Trophoblast cell (in vitro differentiated cells and primary cell): ENCODE data around the gene LRRFIP1.
A peak's percentile ranks its signal among the peaks of the same experiment; 100 is the strongest.

Experiments used
- DNase-seq, 2 donors: peaks; one replicate each; pipeline ENCODE4 v3.0.0-alpha.2; 2016
- H2AFZ ChIP-seq: 2 replicates; pipeline ENCODE4 v1.6.1; 2013; ENCODE audit warnings: low read length, moderate library complexity, mild to moderate bottlenecking; ENCODE audit not compliant: insufficient read depth, poor library complexity
- H2AK5ac ChIP-seq: 2 replicates; pipeline ENCODE4 v1.6.1; 2013; ENCODE audit warnings: mild to moderate bottlenecking, low read length
- H2BK120ac ChIP-seq: 2 replicates; pipeline ENCODE4 v1.6.1; 2013; ENCODE audit warnings: low read length, mild to moderate bottlenecking, moderate library complexity; ENCODE audit not compliant: insufficient read depth, poor library complexity
- H2BK12ac ChIP-seq: 2 replicates; pipeline ENCODE4 v1.6.1; 2013; ENCODE audit warnings: mild to moderate bottlenecking, low read length, moderate library complexity
- H2BK5ac ChIP-seq: 2 replicates; pipeline ENCODE4 v1.6.1; 2013; ENCODE audit warnings: low read length, low read depth, moderate library complexity, mild to moderate bottlenecking; ENCODE audit not compliant: poor library complexity
- H3K14ac ChIP-seq: 2 replicates; pipeline ENCODE4 v1.6.1; 2013; ENCODE audit warnings: mild to moderate bottlenecking, low read length
- H3K18ac ChIP-seq: 2 replicates; pipeline ENCODE4 v1.6.1; 2013; ENCODE audit warnings: mild to moderate bottlenecking, low read length
- H3K23ac ChIP-seq: 2 replicates; pipeline ENCODE4 v1.6.1; 2013; ENCODE audit warnings: low read length
- H3K27ac ChIP-seq: 2 replicates; pipeline ENCODE4 v1.5.1; 2013; ENCODE audit warnings: low read depth, mild to moderate bottlenecking, inconsistent platforms, low read length, moderate library complexity
- H3K27me3 ChIP-seq: 2 replicates; pipeline ENCODE4 v1.6.1; 2013; ENCODE audit warnings: inconsistent platforms, mild to moderate bottlenecking, low read length, moderate library complexity; ENCODE audit not compliant: insufficient read depth
- H3K36me3 ChIP-seq, 2 experiments: 1 replicate in 1 of 2; 2 replicates in 1 of 2; pipeline ENCODE4 v1.6.1; 2013; ENCODE audit warnings: low read length in 2 of 2, mild to moderate bottlenecking in 2 of 2, moderate library complexity in 1 of 2; ENCODE audit not compliant: insufficient read depth in 2 of 2, control insufficient read depth in 1 of 2
- H3K4ac ChIP-seq: 2 replicates; pipeline ENCODE4 v1.6.1; 2013; ENCODE audit warnings: low read depth, mild to moderate bottlenecking, low read length, moderate library complexity
- H3K4me1 ChIP-seq, 2 experiments: 1 replicate in 1 of 2; 2 replicates in 1 of 2; pipeline ENCODE4 v1.6.1; 2013; ENCODE audit warnings: low read length in 2 of 2, mild to moderate bottlenecking in 2 of 2, moderate library complexity in 1 of 2; ENCODE audit not compliant: insufficient read depth in 2 of 2, control insufficient read depth in 1 of 2
- H3K4me2 ChIP-seq: 2 replicates; pipeline ENCODE4 v1.6.1; 2013; ENCODE audit warnings: inconsistent platforms, mild to moderate bottlenecking, low read length, moderate library complexity
- H3K4me3 ChIP-seq: 2 replicates; pipeline ENCODE4 v1.5.1; 2013; ENCODE audit warnings: mild to moderate bottlenecking, low read depth, low read length, inconsistent platforms
- H3K79me1 ChIP-seq: one replicate; pipeline ENCODE4 v1.6.1; 2013; ENCODE audit warnings: low read length
- H3K79me2 ChIP-seq: 2 replicates; pipeline ENCODE4 v1.6.1; 2013; ENCODE audit warnings: low read length, mild to moderate bottlenecking; ENCODE audit not compliant: control insufficient read depth, insufficient read depth, poor library complexity
- H3K9ac ChIP-seq: 2 replicates; pipeline ENCODE4 v1.6.1; 2013; ENCODE audit warnings: mild to moderate bottlenecking, low read length
- H3K9me3 ChIP-seq: 2 replicates; pipeline ENCODE4 v1.6.1; 2013; ENCODE audit warnings: low read depth, mild to moderate bottlenecking, control low read depth, inconsistent platforms, low read length; ENCODE audit not compliant: insufficient read depth
- H4K12ac ChIP-seq: 2 replicates; pipeline ENCODE4 v1.6.1; 2013; ENCODE audit warnings: low read depth, mild to moderate bottlenecking, low read length, moderate library complexity
- H4K8ac ChIP-seq: 2 replicates; pipeline ENCODE4 v1.6.1; 2013; ENCODE audit warnings: low read depth, mild to moderate bottlenecking, low read length, moderate library complexity
- H4K91ac ChIP-seq: one replicate; pipeline ENCODE4 v1.6.1; 2013; ENCODE audit warnings: low read depth, mild to moderate bottlenecking, low read length, moderate library complexity
- WGBS: extraction: QIAGEN DNeasy Blood & Tissue Kit; methylation state at CpG from one replicate; pipeline ENCODE4 v1.1.7; 2013; ENCODE audit warnings: missing lambda C conversion rate; ENCODE audit not compliant: insufficient read length, insufficient coverage; ENCODE audit errors: extremely low coverage; 5-methylcytosine and 5-hydroxymethylcytosine counted together

LRRFIP1 gene

GRCh38 chr2:237613679-237614078, 13.7 kb upstream of the LRRFIP1 start:
- peak overlapping the region; percentile 75 for H3K14ac ChIP-seq
- H4K8ac ChIP-seq: peak overlapping the region; percentile 30

GRCh38 chr2:237614151-237614720, 13.2 kb upstream of the LRRFIP1 start:
- Histone ChIP-seq H3K23ac (no peak overlapping the region), H2AFZ (no peak overlapping the region), H3K9me3 (no peaks in the 10 kb centered on the region), H3K4me2 (peak overlapping the region; percentile 28), H3K18ac (no peak overlapping the region), H3K4ac (no peak overlapping the region), H3K9ac (no peak overlapping the region), H3K27me3 (no peaks in the 10 kb centered on the region), H3K79me1 (peaks cover 26% of the 10 kb centered on the region), H3K4me1 (peaks cover 31 to 36% of the 10 kb centered on the region in 2 experiments), H3K36me3 (no peaks in the 10 kb centered on the region), H4K91ac (peak overlapping the region; percentile 78), H4K8ac (no peak overlapping the region), H3K79me2 (no peaks in the 10 kb centered on the region), H4K12ac (no peak overlapping the region), H2BK12ac (peak overlapping the region; percentile 78), H3K14ac (no peak overlapping the region), H3K27ac (peak overlapping the region; percentile 89), H2BK120ac (peak overlapping the region; percentile 49), H2BK5ac (peak overlapping the region; percentile 76), H2AK5ac (peak overlapping the region; percentile 44), H3K4me3 (no peak overlapping the region)
- no CpG with 5 or more reads among the region's 9 CpGs for WGBS
- peak; percentile 90 to 97 for DNase-seq

More at GRCh38 chr2:237613679-237614078, 13.7 kb upstream of the LRRFIP1 start:
- Histone ChIP-seq H2BK5ac (peak overlapping the region; percentile 97), H2BK12ac (peak overlapping the region; percentile 74), H2AK5ac (peak overlapping the region; percentile 57), H3K36me3 (no peaks in the 10 kb centered on the region), H3K23ac (no peak overlapping the region), H3K4me2 (peak overlapping the region; percentile 18), H3K18ac (peak overlapping the region; percentile 38), H3K9me3 (no peaks in the 10 kb centered on the region), H4K12ac (no peak overlapping the region), H2BK120ac (peak overlapping the region; percentile 91), H3K79me1 (peaks cover 26% of the 10 kb centered on the region), H3K79me2 (no peaks in the 10 kb centered on the region), H3K27ac (peak overlapping the region; percentile 89), H3K4me3 (no peak overlapping the region), H4K91ac (peak overlapping the region; percentile 78), H3K4ac (peak overlapping the region; percentile 37), H3K27me3 (no peaks in the 10 kb centered on the region), H3K4me1 (peaks cover 31 to 36% of the 10 kb centered on the region in 2 experiments), H2AFZ (no peak overlapping the region), H3K9ac (no peak overlapping the region)
- DNase-seq: no peak

GRCh38 chr2:237615631-237616249, 11.6 kb upstream of the LRRFIP1 start:
- Histone ChIP-seq H3K79me2 (no peaks in the 10 kb centered on the region), H4K8ac (no peak overlapping the region), H2BK120ac (peak overlapping the region; percentile 64), H3K79me1 (peaks cover 26% of the 10 kb centered on the region), H2AK5ac (no peak overlapping the region), H3K36me3 (no peaks in the 10 kb centered on the region), H3K18ac (no peak overlapping the region), H2AFZ (no peak overlapping the region), H3K4ac (no peak overlapping the region), H3K4me3 (no peak overlapping the region), H2BK5ac (no peak overlapping the region), H3K9ac (no peak overlapping the region), H3K27me3 (no peaks in the 10 kb centered on the region), H3K27ac (peak overlapping the region; percentile 89), H3K14ac (peak overlapping the region; percentile 26), H4K12ac (no peak overlapping the region), H3K4me2 (no peak overlapping the region), H2BK12ac (peak overlapping the region; percentile 65), H3K4me1 (peaks cover 31 to 36% of the 10 kb centered on the region in 2 experiments), H3K9me3 (no peaks in the 10 kb centered on the region), H3K23ac (no peak overlapping the region), H4K91ac (peak overlapping the region; percentile 46)
- no CpG with 5 or more reads among the region's 4 CpGs for WGBS
- DNase-seq: no peak

GRCh38 chr2:237616373-237616733, 11.0 kb upstream of the LRRFIP1 start:
- no peak overlapping the region for H3K4ac ChIP-seq
- no peak overlapping the region for H2AK5ac ChIP-seq
- WGBS: no CpG with 5 or more reads among the region's 3 CpGs
- H2BK5ac ChIP-seq: no peak overlapping the region
- H3K27ac ChIP-seq: no peak overlapping the region
- H3K4me2 ChIP-seq: no peak overlapping the region
- H3K9me3 ChIP-seq: no peaks in the 10 kb centered on the region
- H3K79me2 ChIP-seq: no peaks in the 10 kb centered on the region
- no peak overlapping the region for H4K12ac ChIP-seq
- H3K18ac ChIP-seq: no peak overlapping the region
- DNase-seq: no peak
- H3K14ac ChIP-seq: no peak overlapping the region
- H2BK120ac ChIP-seq: no peak overlapping the region
- no peak overlapping the region for H3K4me3 ChIP-seq
- H2AFZ ChIP-seq: no peak overlapping the region
- H3K27me3 ChIP-seq: no peaks in the 10 kb centered on the region
- H4K8ac ChIP-seq: no peak overlapping the region
- peak overlapping the region; percentile 65 for H2BK12ac ChIP-seq
- no peak overlapping the region for H3K9ac ChIP-seq
- H4K91ac ChIP-seq: peak overlapping the region; percentile 40
- no peak overlapping the region for H3K23ac ChIP-seq
- peaks cover 26% of the 10 kb centered on the region for H3K79me1 ChIP-seq
- H3K4me1 ChIP-seq: peaks cover 31 to 36% of the 10 kb centered on the region in 2 experiments
- H3K36me3 ChIP-seq: no peaks in the 10 kb centered on the region
